Caco-2 (cell line): ENCODE measurements around the gene VPS33A. TPM values are rescaled to one million over a fixed set of nuclear protein-coding genes. Genes with fewer than 3 reads are reported as not detected.

Experiments
- BruUV-seq: library from RNA; stranded (reverse); fragments of 400-500 nt; replicated peaks from 2 replicates; lab custom pipeline; 2021; lab: Mats Ljungman, UMichigan
- CTCF ChIA-PET: fragments of 300-600 bp; sonication (Branson Sonifier 250); formaldehyde crosslinking; loops from one replicate; lab custom pipeline; 2022; ENCODE audit warnings: antibody characterized with exemption; lab: Charles Lee
- POLR2A ChIA-PET: fragments of 300-600 bp; sonication (Branson Sonifier 250); formaldehyde crosslinking; loops from one replicate; lab custom pipeline; 2022; ENCODE audit warnings: antibody characterized with exemption; lab: Charles Lee
- DNase-seq, 2 experiments: peaks; one replicate each; pipeline versions ENCODE4 v3.0.0 to v3.0.0-alpha.2; 2020 to 2022
- H3K27me3 ChIP-seq: replicated peaks from 2 replicates; pipeline ENCODE4 v1.6.0; 2011; ENCODE audit warnings: low read length; ENCODE audit not compliant: control insufficient read depth, insufficient read depth
- H3K36me3 ChIP-seq: 2 replicates; pipeline ENCODE4 v1.5.1; 2011; ENCODE audit warnings: low read length; ENCODE audit not compliant: control insufficient read depth, insufficient read depth
- H3K4me1 ChIP-seq: fragments of 250-450 bp; sonication (Bioruptor Pico); 2 replicates; pipeline ENCODE4 v1.5.1; 2020; ENCODE audit warnings: mild to moderate bottlenecking
- H3K4me3 ChIP-seq: 2 replicates; pipeline ENCODE4 v1.5.1; 2011; ENCODE audit warnings: low read depth, mild to moderate bottlenecking, control low read depth, low read length
- H3K9me3 ChIP-seq: fragments of 250-450 bp; sonication (Bioruptor Pico); 2 replicates; pipeline ENCODE4 v1.5.1; 2020; ENCODE audit warnings: mild to moderate bottlenecking, moderate library complexity
- H3K27ac Mint-ChIP-seq: one replicate; pipeline ENCODE4 v1.8.0; 2022; ENCODE audit warnings: mixed read lengths; ENCODE audit not compliant: unreplicated experiment
- H3K27me3 Mint-ChIP-seq: one replicate; pipeline ENCODE4 v1.8.0; 2022; ENCODE audit warnings: mixed read lengths; ENCODE audit not compliant: insufficient read depth, unreplicated experiment
- H3K36me3 Mint-ChIP-seq: one replicate; pipeline ENCODE4 v1.8.0; 2022; ENCODE audit warnings: mild to moderate bottlenecking, mixed read lengths; ENCODE audit not compliant: insufficient read depth, unreplicated experiment
- H3K4me1 Mint-ChIP-seq: one replicate; pipeline ENCODE4 v1.8.0; 2022; ENCODE audit warnings: low read depth, mixed read lengths; ENCODE audit not compliant: unreplicated experiment
- H3K4me3 Mint-ChIP-seq: one replicate; pipeline ENCODE4 v1.8.0; 2022; ENCODE audit warnings: mild to moderate bottlenecking, moderate library complexity, mixed read lengths; ENCODE audit not compliant: unreplicated experiment
- H3K9me3 Mint-ChIP-seq: one replicate; pipeline ENCODE4 v1.8.0; 2022; ENCODE audit warnings: mixed read lengths; ENCODE audit not compliant: unreplicated experiment
- CTCF ChIP-seq, 2 experiments: fragments of 200-600 bp in 1 of 2; IDR thresholded peaks; 1 replicate in 1 of 2; 2 replicates in 1 of 2; pipeline versions ENCODE4 v1.5.1 to v1.8.0; 2011 to 2022; ENCODE audit warnings: antibody characterized with exemption in 1 of 2, control low read depth in 1 of 2, inconsistent platforms in 1 of 2, low read depth in 1 of 2, low read length in 1 of 2, mild to moderate bottlenecking in 1 of 2, moderate library complexity in 1 of 2; ENCODE audit not compliant: insufficient read depth in 1 of 2, severe bottlenecking in 1 of 2, unreplicated experiment in 1 of 2
- intact Hi-C: fragments of 100-400 bp; cut with micrococcal nuclease; formaldehyde crosslinking; loops from one replicate; pipeline ENCODE4 v1.10.0; 2022; ENCODE audit not compliant: unreplicated experiment
- total RNA-seq: library from RNA; stranded (reverse); gene quantifications from 2 replicates; pipeline ENCODE4 v1.2.3, GENCODE V29; 2022

Gene VPS33A
- total RNA-seq, 1 experiment from 2014 or later, result 36.5 TPM

- peaks cover 9% of the 10 kb centered on the region for H3K9me3 Mint-ChIP-seq
- no peaks in the 10 kb centered on the region for H3K36me3 ChIP-seq
- H3K9me3 ChIP-seq, result no peaks in the 10 kb centered on the region
- no peak overlapping the region for H3K4me3 ChIP-seq
- H3K27ac Mint-ChIP-seq, result no peak overlapping the region
- BruUV-seq, result no TSS peak
- no peak for TF ChIP-seq CTCF (IDR thresholded peaks at IDR 0.05; ENCODE audit: insufficient read depth in 1 of 2, low read depth in 1 of 2, low read length in 1 of 2, severe bottlenecking in 1 of 2, unreplicated experiment in 1 of 2)
- peaks cover 8% of the 10 kb centered on the region for H3K36me3 Mint-ChIP-seq
- peaks cover 9% of the 10 kb centered on the region; the same call in 1 of the 2 replicates for H3K4me1 ChIP-seq
- intact Hi-C loops, result no loop called here
- ChIA-PET POLR2A (no interaction called here), CTCF (no interaction called here)
- no peak overlapping the region for H3K4me3 Mint-ChIP-seq
- no peaks in the 10 kb centered on the region for H3K27me3 ChIP-seq
- peaks cover under 1% of the 10 kb centered on the region for H3K4me1 Mint-ChIP-seq
- no peak for DNase-seq
- H3K27me3 Mint-ChIP-seq, result no peaks in the 10 kb centered on the region
Measured at GRCh38 chr12:122199484-122200355, 66.6 kb downstream of the VPS33A start.

GRCh38 chr12:122197612-122197966 is 68.7 kb downstream of the VPS33A start:
- Histone ChIP-seq H3K36me3 (no peaks in the 10 kb centered on the region), H3K9me3 (no peaks in the 10 kb centered on the region), H3K4me1 (0 out of 2 replicates have a peak, but pooled peaks cover 2% of the 10 kb centered on the region), H3K4me3 (no peak overlapping the region), H3K27me3 (no peaks in the 10 kb centered on the region)
- TF ChIP-seq CTCF (IDR thresholded peaks at IDR 0.05; ENCODE audit: insufficient read depth in 1 of 2, low read depth in 1 of 2, low read length in 1 of 2, severe bottlenecking in 1 of 2, unreplicated experiment in 1 of 2), result no peak
- Mint-ChIP-seq H3K9me3 (peaks cover 9% of the 10 kb centered on the region), H3K36me3 (no peaks in the 10 kb centered on the region), H3K27ac (no peak overlapping the region), H3K4me3 (no peak overlapping the region), H3K27me3 (no peaks in the 10 kb centered on the region), H3K4me1 (no peaks in the 10 kb centered on the region)
- no peak for DNase-seq
- ChIA-PET POLR2A (no interaction called here), CTCF (no interaction called here)
- no TSS peak for BruUV-seq
- intact Hi-C loops, result no loop called here

DNA sequence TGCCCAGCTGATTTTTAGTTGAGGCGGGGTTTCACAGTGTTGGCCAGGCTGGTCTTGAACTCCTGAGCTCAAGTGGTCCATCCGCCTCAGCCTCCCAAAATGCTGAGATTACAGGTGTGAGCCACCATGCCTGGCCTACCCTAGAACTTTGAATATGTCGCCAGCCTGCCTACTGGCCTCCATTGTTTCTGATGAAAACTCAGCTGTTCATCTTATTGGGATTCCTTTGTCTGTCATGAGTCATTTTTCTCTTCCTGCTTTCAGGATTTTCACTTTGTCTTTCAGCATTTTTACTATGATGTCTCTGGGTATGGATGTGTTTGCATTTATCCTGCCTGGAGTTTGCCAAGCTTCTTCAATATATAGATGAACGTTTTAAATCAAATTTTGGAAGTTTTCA is 70.9 kb downstream of the VPS33A start:
- CTCF ChIA-PET, result no interaction called here

More for the DNA sequence above, 70.9 kb downstream of the VPS33A start:
- BruUV-seq, result no TSS peak
- H3K27me3 Mint-ChIP-seq, result no peaks in the 10 kb centered on the region
- no peak for DNase-seq
- no peaks in the 10 kb centered on the region for H3K27me3 ChIP-seq
- no peak overlapping the region for H3K27ac Mint-ChIP-seq
- no peaks in the 10 kb centered on the region for H3K36me3 ChIP-seq
- H3K9me3 ChIP-seq, result no peaks in the 10 kb centered on the region
- H3K4me1 Mint-ChIP-seq, result no peaks in the 10 kb centered on the region
- H3K9me3 Mint-ChIP-seq, result peaks cover 9% of the 10 kb centered on the region
- POLR2A ChIA-PET, result no interaction called here
- TF ChIP-seq CTCF (IDR thresholded peaks at IDR 0.05; ENCODE audit: insufficient read depth in 1 of 2, low read depth in 1 of 2, low read length in 1 of 2, severe bottlenecking in 1 of 2, unreplicated experiment in 1 of 2), result no peak
- H3K4me1 ChIP-seq, result no peaks in the 10 kb centered on the region
- intact Hi-C loops, result no loop called here
- H3K4me3 Mint-ChIP-seq, result no peak overlapping the region
- H3K4me3 ChIP-seq, result no peak overlapping the region
- no peaks in the 10 kb centered on the region for H3K36me3 Mint-ChIP-seq
